ENCODE results near the gene SUDS3. TPM values are rescaled to one million over a fixed set of nuclear protein-coding genes. Genes with fewer than 3 reads are reported as not detected.

SUDS3 gene
- polyA plus RNA-seq, 1 experiment: 16.2 TPM

GRCh38 chr12:118428643-118429042 lies 52.3 kb downstream of the SUDS3 start:
- DNase-seq (ENCODE audit: low read depth): no peak
- POLR2A ChIA-PET: no interaction called here

GRCh38 chr12:118429688-118430383 lies 53.5 kb downstream of the SUDS3 start:
- CTCF ChIA-PET: no interaction called here
- Histone ChIP-seq H3K4me3 (ENCODE audit: low read depth, low read length) (no peak overlapping the region), H3K36me3 (ENCODE audit: control insufficient read depth, insufficient read depth, low read length) (no peaks in the 10 kb centered on the region), H3K27me3 (ENCODE audit: control insufficient read depth, insufficient read depth, low read length) (no peaks in the 10 kb centered on the region)
- POLR2A ChIA-PET: no interaction called here
- no peak for DNase-seq (ENCODE audit: low read depth)
- no peak for TF ChIP-seq CTCF (IDR thresholded peaks at IDR 0.05; ENCODE audit: insufficient read depth, low read depth, low read length)

More at GRCh38 chr12:118428643-118429042, 52.3 kb downstream of the SUDS3 start:
- CTCF ChIA-PET: no interaction called here
- TF ChIP-seq CTCF (IDR thresholded peaks at IDR 0.05; ENCODE audit: insufficient read depth, low read depth, low read length): no peak
- H3K4me3 ChIP-seq (ENCODE audit: low read depth, low read length): no peak overlapping the region
- H3K36me3 ChIP-seq (ENCODE audit: control insufficient read depth, insufficient read depth, low read length): no peaks in the 10 kb centered on the region
- H3K27me3 ChIP-seq (ENCODE audit: control insufficient read depth, insufficient read depth, low read length): no peaks in the 10 kb centered on the region

GRCh38 chr12:118430516-118430915 lies 54.2 kb downstream of the SUDS3 start:
- no peaks in the 10 kb centered on the region for H3K27me3 ChIP-seq (ENCODE audit: control insufficient read depth, insufficient read depth, low read length)
- ChIA-PET POLR2A (no interaction called here), CTCF (no interaction called here)

GRCh38 chr12:118432812-118433545 lies 56.6 kb downstream of the SUDS3 start:
- POLR2A ChIA-PET: no interaction called here
- no peaks in the 10 kb centered on the region for H3K36me3 ChIP-seq (ENCODE audit: control insufficient read depth, insufficient read depth, low read length)
- CTCF ChIA-PET: interaction anchor here (1.2 to 1.6 kb wide), 2 partner anchors 10 to 351 kb away, joined by 3 to 4 read pairs; no protein-coding TSS in a partner anchor
- no peak overlapping the region for H3K4me3 ChIP-seq (ENCODE audit: low read depth, low read length)
- H3K27me3 ChIP-seq (ENCODE audit: control insufficient read depth, insufficient read depth, low read length): no peaks in the 10 kb centered on the region
- no peak for DNase-seq (ENCODE audit: low read depth)
- no peak for TF ChIP-seq CTCF (IDR thresholded peaks at IDR 0.05; ENCODE audit: insufficient read depth, low read depth, low read length)

More at GRCh38 chr12:118430516-118430915, 54.2 kb downstream of the SUDS3 start:
- TF ChIP-seq CTCF (IDR thresholded peaks at IDR 0.05; ENCODE audit: insufficient read depth, low read depth, low read length): no peak
- no peak for DNase-seq (ENCODE audit: low read depth)
- Histone ChIP-seq H3K36me3 (ENCODE audit: control insufficient read depth, insufficient read depth, low read length) (no peaks in the 10 kb centered on the region), H3K4me3 (ENCODE audit: low read depth, low read length) (no peak overlapping the region)

GRCh38 chr12:118436002-118436730 lies 59.8 kb downstream of the SUDS3 start:
- CTCF ChIA-PET: interaction anchor here (1.2 to 1.3 kb wide), 2 partner anchors 10 to 21 kb away, joined by 3 to 4 read pairs; no protein-coding TSS in a partner anchor

More at GRCh38 chr12:118436002-118436730, 59.8 kb downstream of the SUDS3 start:
- POLR2A ChIA-PET: no interaction called here
- Histone ChIP-seq H3K4me3 (ENCODE audit: low read depth, low read length) (no peak overlapping the region), H3K27me3 (ENCODE audit: control insufficient read depth, insufficient read depth, low read length) (no peaks in the 10 kb centered on the region), H3K36me3 (ENCODE audit: control insufficient read depth, insufficient read depth, low read length) (no peaks in the 10 kb centered on the region)
- no peak for DNase-seq (ENCODE audit: low read depth)
- 0 out of 2 replicates have a peak, but pooled peaks have one; percentile 13 for TF ChIP-seq CTCF (IDR thresholded peaks at IDR 0.05; ENCODE audit: insufficient read depth, low read depth, low read length)
